Bronchial epithelial cell (primary cell): ENCODE measurements around the gene CDK18. TPM values are rescaled to one million over a fixed set of nuclear protein-coding genes. Genes with fewer than 3 reads are reported as not detected.

Experiments
- DNase-seq: peaks from one replicate; pipeline ENCODE4 v3.0.0-alpha.2; 2010; ENCODE audit warnings: low read depth
- FAIRE-seq: peaks from 2 replicates; lab custom pipeline; 2011; peaks lifted over from hg19 to GRCh38; lab: Jason Lieb, UNC
- H3K27me3 ChIP-seq: 2 replicates; pipeline ENCODE4 v1.5.1; 2011; ENCODE audit warnings: low read length; ENCODE audit not compliant: control insufficient read depth, insufficient read depth
- H3K36me3 ChIP-seq: 2 replicates; pipeline ENCODE4 v1.5.1; 2011; ENCODE audit warnings: low read length; ENCODE audit not compliant: control insufficient read depth, insufficient read depth
- H3K4me3 ChIP-seq: 2 replicates; pipeline ENCODE4 v1.5.1; 2011; ENCODE audit warnings: mild to moderate bottlenecking, low read depth, low read length, control low read depth
- CTCF ChIP-seq: IDR thresholded peaks from 2 replicates; pipeline ENCODE4 v1.5.1; 2011; ENCODE audit warnings: mild to moderate bottlenecking, moderate library complexity, low read length, control low read depth, inconsistent platforms; ENCODE audit not compliant: insufficient read depth, severe bottlenecking
- total RNA-seq: library from RNA; depleted of rRNA; stranded (reverse); fragments of >200 nt; gene quantifications from 2 replicates; pipeline ENCODE4 v1.2.1, GENCODE V29; 2014

CDK18 gene
- total RNA-seq, 1 donor from 2014 or later, result 1.8 TPM

DNA sequence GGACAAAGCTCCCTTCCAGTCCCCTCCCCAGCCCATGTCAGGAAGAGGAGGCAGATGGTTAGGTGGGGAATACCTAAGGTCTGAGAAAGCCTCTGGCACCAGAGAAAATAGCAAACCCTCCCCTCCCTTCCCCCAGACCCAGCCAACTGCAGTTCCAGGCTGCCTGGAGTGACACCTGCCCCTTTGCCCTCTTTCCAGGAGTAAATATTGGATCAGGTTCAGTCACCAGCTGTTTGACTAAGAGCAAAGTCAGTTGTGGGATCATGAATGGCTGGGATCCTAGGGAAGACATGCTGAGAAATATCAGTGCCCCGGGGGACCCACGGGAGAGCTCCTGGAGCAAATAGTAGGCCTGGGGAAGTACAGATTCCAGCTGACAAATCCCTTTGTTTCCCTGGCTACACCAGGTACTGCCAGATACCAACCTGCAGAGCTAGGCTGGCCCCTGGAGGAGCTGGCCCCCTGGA, 12.2 kb upstream of the CDK18 start:
- no peaks in the 10 kb centered on the region for H3K27me3 ChIP-seq
- FAIRE-seq, result no peak

DNA sequence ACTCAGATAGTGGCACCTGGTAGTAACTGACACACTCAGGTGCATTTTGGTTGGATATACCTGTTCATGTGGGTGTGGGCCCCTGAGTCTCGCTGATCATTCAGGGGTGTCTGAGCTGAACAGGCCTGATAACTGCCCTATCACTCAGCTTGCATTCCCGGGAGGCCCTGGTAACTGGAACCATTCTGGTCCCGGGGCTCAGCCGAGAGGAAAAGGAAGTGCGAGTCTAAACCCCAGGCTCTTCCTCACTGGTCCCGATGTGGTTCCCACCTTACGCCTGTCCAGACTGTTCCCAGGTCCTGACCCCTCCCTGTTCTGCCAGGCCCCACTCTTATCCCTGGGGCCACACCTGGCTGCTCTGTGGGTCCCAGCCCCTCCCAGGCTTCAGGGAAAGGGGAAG, 11.7 kb upstream of the CDK18 start:
- no peak overlapping the region for H3K4me3 ChIP-seq
- no peak for TF ChIP-seq CTCF
- DNase-seq (no peak), FAIRE-seq (no peak)
- no peaks in the 10 kb centered on the region for H3K36me3 ChIP-seq
- H3K27me3 ChIP-seq, result no peaks in the 10 kb centered on the region

More for the DNA sequence above, 12.2 kb upstream of the CDK18 start:
- peak; percentile 6 for DNase-seq
- no peak for TF ChIP-seq CTCF
- Histone ChIP-seq H3K4me3 (no peak overlapping the region), H3K36me3 (no peaks in the 10 kb centered on the region)

GRCh38 chr1:205493241-205494085, 11.0 kb upstream of the CDK18 start:
- DNase-seq (peak; percentile 80), FAIRE-seq (no peak)
- no peak for TF ChIP-seq CTCF

GRCh38 chr1:205494115-205494514, 10.4 kb upstream of the CDK18 start:
- Histone ChIP-seq H3K27me3 (no peaks in the 10 kb centered on the region), H3K36me3 (no peaks in the 10 kb centered on the region), H3K4me3 (no peak overlapping the region)
- FAIRE-seq, result no peak
- no peak for DNase-seq
- TF ChIP-seq CTCF, result no peak

More at GRCh38 chr1:205493241-205494085, 11.0 kb upstream of the CDK18 start:
- Histone ChIP-seq H3K4me3 (no peak overlapping the region), H3K27me3 (no peaks in the 10 kb centered on the region), H3K36me3 (no peaks in the 10 kb centered on the region)

DNA sequence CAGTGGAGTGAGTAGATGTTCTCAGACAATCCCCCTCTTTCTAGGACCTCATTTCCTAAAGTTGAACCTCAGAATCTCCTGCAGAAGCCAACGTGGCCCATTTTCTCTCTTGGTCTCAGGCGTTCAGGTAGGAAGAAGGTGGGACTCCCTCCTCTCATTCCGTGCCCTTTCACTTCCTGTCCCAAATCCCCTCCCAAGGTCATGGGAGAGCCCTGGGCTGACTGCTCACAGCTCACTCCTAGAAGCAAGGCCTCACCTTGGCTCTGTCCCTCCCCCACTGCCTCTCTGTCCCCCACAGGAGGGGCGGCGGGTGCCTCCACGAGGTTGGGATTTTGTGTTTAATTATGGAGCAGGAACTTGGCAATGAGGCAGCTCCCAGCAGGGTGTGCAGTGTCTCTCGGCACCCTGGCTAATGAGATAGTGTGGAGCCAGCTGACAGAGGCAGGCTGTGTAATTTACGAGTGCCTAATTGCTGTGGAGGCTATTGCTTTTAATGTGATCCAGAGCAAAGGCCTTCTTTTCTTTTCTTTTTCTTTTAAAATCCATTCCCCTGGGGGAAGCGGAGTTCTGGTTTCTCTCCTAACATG, 9.1 kb upstream of the CDK18 start:
- TF ChIP-seq CTCF, result no peak

More for the DNA sequence above, 9.1 kb upstream of the CDK18 start:
- H3K36me3 ChIP-seq, result no peaks in the 10 kb centered on the region
- FAIRE-seq (no peak), DNase-seq (no peak)
- no peaks in the 10 kb centered on the region for H3K27me3 ChIP-seq
- no peak overlapping the region for H3K4me3 ChIP-seq
